GM12878 (cell line): ENCODE measurements around the gene NDE1. TPM values are rescaled to one million over a fixed set of nuclear protein-coding genes. Genes with fewer than 3 reads are reported as not detected.
"Not testable (repeated sequence)": the region's sequence is repeated elsewhere in the genome, so short reads cannot be mapped to it uniquely, and the experiment has no call there.

ENCODE experiments used
- ATAC-seq: fragments of 200-7000 bp; cut with Tn5 transposase; 3 replicates; pipeline ENCODE4 v1.9.1; 2020; ENCODE audit warnings: mild to moderate bottlenecking, moderate library complexity
- BruUV-seq: library from RNA; stranded (reverse); fragments of 400-500 nt; replicated peaks from 2 replicates; lab custom pipeline; 2021; lab: Mats Ljungman, UMichigan
- CTCF ChIA-PET: fragments of 300-600 bp; sonication (Branson Sonifier 250); formaldehyde crosslinking; extraction: SDS; loops from one replicate; lab custom pipeline; 2021; ENCODE audit warnings: inconsistent platforms; lab: Yijun Ruan, JAX
- POLR2A ChIA-PET: fragments of 350-600 bp; formaldehyde crosslinking; extraction: SDS; loops from one replicate; lab custom pipeline; 2021; ENCODE audit warnings: inconsistent platforms; lab: Charles Lee
- RAD21 ChIA-PET: fragments of 300-600 bp; sonication (Branson Sonifier 250); formaldehyde crosslinking; loops from one replicate; lab custom pipeline; 2023; ENCODE audit warnings: antibody characterized with exemption; ENCODE audit not compliant: unreplicated experiment; lab: Charles Lee
- SMC1A ChIA-PET: fragments of 300-600 bp; sonication (Branson Sonifier 250); formaldehyde crosslinking; loops from one replicate; lab custom pipeline; 2023; ENCODE audit not compliant: unreplicated experiment, uncharacterized antibody; lab: Charles Lee
- DNase-seq: peaks from one replicate; pipeline ENCODE4 v3.0.0-alpha.2; 2011; ENCODE audit warnings: low read depth, low spot score
- FAIRE-seq: peaks from 3 replicates; lab custom pipeline; 2011; peaks lifted over from hg19 to GRCh38; lab: Jason Lieb, UNC
- H2AFZ ChIP-seq: 2 replicates; pipeline ENCODE4 v1.6.0; 2011; ENCODE audit warnings: low read depth, low read length, control low read depth; ENCODE audit not compliant: control insufficient read depth
- H3K27ac ChIP-seq: 2 replicates; pipeline ENCODE4 v1.5.1; 2011; ENCODE audit warnings: control low read depth; ENCODE audit not compliant: control insufficient read depth, insufficient read depth
- H3K27me3 ChIP-seq, 2 experiments: replicated peaks in 1 of 2; 2 replicates each; pipeline versions ENCODE4 v1.6.0 to v1.6.1; 2011; ENCODE audit warnings: low read length in 1 of 2; ENCODE audit not compliant: control insufficient read depth in 2 of 2, insufficient read depth in 2 of 2
- H3K36me3 ChIP-seq, 2 experiments: 2 replicates each; pipeline ENCODE4 v1.5.1; 2011; ENCODE audit warnings: low read length in 1 of 2; ENCODE audit not compliant: control insufficient read depth in 2 of 2, insufficient read depth in 2 of 2
- H3K4me1 ChIP-seq: 2 replicates; pipeline ENCODE4 v1.6.1; 2011; ENCODE audit warnings: mild to moderate bottlenecking, low read length, moderate library complexity, mixed read lengths; ENCODE audit not compliant: control insufficient read depth, insufficient read depth
- H3K4me2 ChIP-seq: 2 replicates; pipeline ENCODE4 v1.6.0; 2011; ENCODE audit warnings: control low read depth; ENCODE audit not compliant: control insufficient read depth, insufficient read depth
- H3K4me3 ChIP-seq: fragments of 200-600 bp; sonication (generic); 2 replicates; pipeline ENCODE4 v1.5.1; 2016
- H3K79me2 ChIP-seq: 2 replicates; pipeline ENCODE4 v1.6.0; 2011; ENCODE audit warnings: low read length; ENCODE audit not compliant: control insufficient read depth, insufficient read depth
- H3K9ac ChIP-seq: 2 replicates; pipeline ENCODE4 v1.8.0; 2011; ENCODE audit warnings: low read length, control low read depth, mixed read lengths; ENCODE audit not compliant: control insufficient read depth, insufficient read depth
- H3K9me3 ChIP-seq: replicated peaks from 3 replicates; pipeline ENCODE4 v1.5.1; 2011; ENCODE audit warnings: mild to moderate bottlenecking, low read length; ENCODE audit not compliant: control insufficient read depth, insufficient read depth
- H4K20me1 ChIP-seq: 2 replicates; pipeline ENCODE4 v1.6.0; 2011; ENCODE audit not compliant: control insufficient read depth, insufficient read depth
- ASH2L ChIP-seq: fragments of 300-600, 200-600 bp; sonication (generic); IDR thresholded peaks from 2 replicates; pipeline ENCODE4 v1.6.1; 2017; ENCODE audit warnings: low read depth, mild to moderate bottlenecking, borderline replicate concordance
- BACH1 ChIP-seq: fragments of 450-650 bp; IDR thresholded peaks from 2 replicates; pipeline ENCODE4 v1.6.1; 2017; ENCODE audit warnings: mild to moderate bottlenecking, borderline replicate concordance
- CBFB ChIP-seq: IDR thresholded peaks from 2 replicates; pipeline ENCODE4 v1.6.1; 2016; ENCODE audit warnings: antibody characterized with exemption, low read depth
- EGR1 ChIP-seq, 2 experiments: IDR thresholded peaks; 1 replicate in 1 of 2; 2 replicates in 1 of 2; pipeline ENCODE4 v1.6.1; 2011 to 2012; ENCODE audit warnings: low read depth in 2 of 2, low read length in 2 of 2, borderline replicate concordance in 1 of 2, mild to moderate bottlenecking in 1 of 2, moderate library complexity in 1 of 2
- MXI1 ChIP-seq: fragments of 150-350 bp; IDR thresholded peaks from 2 replicates; pipeline ENCODE4 v1.6.1; 2011; ENCODE audit warnings: low read depth, mild to moderate bottlenecking, inconsistent platforms, low read length, improper control_type of control experiment
- SUPT20H ChIP-seq: IDR thresholded peaks from 2 replicates; pipeline ENCODE4 v1.6.1; 2011; ENCODE audit warnings: low read depth, mild to moderate bottlenecking, low read length, moderate library complexity, borderline replicate concordance; ENCODE audit not compliant: control insufficient read depth
- TBL1XR1 ChIP-seq: IDR thresholded peaks from 2 replicates; pipeline ENCODE4 v1.6.1; 2012; ENCODE audit warnings: low read depth, low read length, improper control_type of control experiment
- TCF12 ChIP-seq: IDR thresholded peaks from 2 replicates; pipeline ENCODE4 v1.6.1; 2011; ENCODE audit warnings: low read depth, mild to moderate bottlenecking, low read length
- WGBS: methylation state at CpG from one replicate; pipeline ENCODE4 v1.1.6; 2016; ENCODE audit warnings: low lambda C conversion rate; ENCODE audit not compliant: insufficient replicate concordance, insufficient coverage; ENCODE audit errors: missing lambda C conversion rate; 5-methylcytosine and 5-hydroxymethylcytosine counted together
- in situ Hi-C: fragments of 300-500 bp; cut with MboI; formaldehyde crosslinking; loops from 9 replicates; pipeline ENCODE4 v1.14.3; 2018; ENCODE audit warnings: mixed read lengths
- intact Hi-C: fragments of 100-400 bp; cut with micrococcal nuclease; formaldehyde crosslinking; loops from one replicate; pipeline ENCODE4 v1.14.2; 2022; ENCODE audit not compliant: unreplicated experiment
- polyA plus RNA-seq, 11 experiments: library from polyadenylated mRNA; depleted of rRNA in 4 of 11; unstranded in 6 of 11; stranded (reverse) in 5 of 11; fragments of >200 nt; fragmentation: Nextera tagmentation in 4 of 11; fragmentation: Illumina TruSeq in 1 of 11; extraction: Ambion mirVana in 4 of 11; extraction: Trizol in 1 of 11; gene quantifications; 1 replicate in 1 of 11; 2 replicates in 10 of 11; pipeline versions ENCODE4 v1.2.1 to v1.2.3, GENCODE V29; 2011 to 2016; ENCODE audit warnings: inconsistent platforms in 2 of 11, missing spikeins in 2 of 11, low read depth in 1 of 11
- total RNA-seq, 4 experiments: library from RNA; depleted of rRNA in 3 of 4; stranded (reverse); fragments of >200 nt in 3 of 4; fragmentation: Illumina TruSeq in 1 of 4; extraction: Trizol in 1 of 4; gene quantifications; 2 replicates each; pipeline versions ENCODE4 v1.2.1 to v1.2.3, GENCODE V29; 2013 to 2021
- TF ChIP-seq, protein P1 (sequence below): IDR thresholded peaks from 2 replicates; pipeline ENCODE4 v1.6.1; 2011; ENCODE audit warnings: borderline replicate concordance, low read depth, mild to moderate bottlenecking, moderate library complexity, low read length; ENCODE audit not compliant: insufficient read depth, poor library complexity, severe bottlenecking
- TF ChIP-seq, protein P2 (sequence below): fragments of 450-650 bp; formaldehyde crosslinking; IDR thresholded peaks from 2 replicates; pipeline ENCODE4 v1.4.0; 2022; ENCODE audit warnings: mild to moderate bottlenecking, moderate library complexity

Gene NDE1
- total and polyA plus RNA-seq, 10 of the 15 experiments (the other 5 are each of a cell fraction or from before 2014, with no cell fraction given) = 5.7 to 148 (median 87.8) TPM

DNA sequence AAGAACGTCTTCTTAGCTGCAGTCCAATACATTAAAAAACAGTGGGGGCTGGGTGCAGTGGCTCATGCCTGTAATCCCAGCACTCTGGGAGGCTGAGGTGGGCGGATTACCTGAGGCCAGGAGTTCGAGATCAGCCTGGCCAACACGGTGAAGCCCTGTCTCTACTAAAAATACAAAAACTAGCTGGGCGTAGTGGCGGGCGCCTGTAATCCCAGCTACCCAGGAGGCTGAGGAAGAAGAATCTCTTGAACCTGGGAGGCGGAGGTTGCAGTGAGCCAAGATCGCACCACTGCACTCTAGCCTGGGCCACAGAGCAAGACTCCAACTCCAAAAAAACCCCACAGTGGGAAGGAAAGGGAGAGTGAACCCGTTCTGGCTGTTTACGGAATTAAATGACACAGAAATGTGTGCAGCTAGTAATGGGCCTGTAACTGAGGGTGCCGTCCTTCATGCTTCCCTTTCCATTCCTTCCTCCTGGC, 42.8 kb upstream of the NDE1 start:
- in situ Hi-C loops, H3K9me3 ChIP-seq, H3K9ac ChIP-seq, H3K4me3 ChIP-seq, H3K27me3 ChIP-seq, H4K20me1 ChIP-seq, H3K4me2 ChIP-seq, ATAC-seq, H3K27ac ChIP-seq, BruUV-seq, H3K4me1 ChIP-seq, POLR2A ChIA-PET, FAIRE-seq, DNase-seq, RAD21 ChIA-PET, H2AFZ ChIP-seq, H3K79me2 ChIP-seq, intact Hi-C loops: not testable (repeated sequence)
- ChIA-PET CTCF (interaction anchor here (0.6 kb wide), 1 partner anchor 48 kb away, joined by 3 read pairs; no protein-coding TSS in a partner anchor), SMC1A (interaction anchor here (1.0 to 1.8 kb wide), 2 partner anchors 9 to 34 kb away, joined by 3 to 4 read pairs; no protein-coding TSS in a partner anchor)
- peaks cover 18 to 56% of the 10 kb centered on the region in 2 experiments for H3K36me3 ChIP-seq
- WGBS = 93% methylated on average over 10 of the region's 12 CpGs

DNA sequence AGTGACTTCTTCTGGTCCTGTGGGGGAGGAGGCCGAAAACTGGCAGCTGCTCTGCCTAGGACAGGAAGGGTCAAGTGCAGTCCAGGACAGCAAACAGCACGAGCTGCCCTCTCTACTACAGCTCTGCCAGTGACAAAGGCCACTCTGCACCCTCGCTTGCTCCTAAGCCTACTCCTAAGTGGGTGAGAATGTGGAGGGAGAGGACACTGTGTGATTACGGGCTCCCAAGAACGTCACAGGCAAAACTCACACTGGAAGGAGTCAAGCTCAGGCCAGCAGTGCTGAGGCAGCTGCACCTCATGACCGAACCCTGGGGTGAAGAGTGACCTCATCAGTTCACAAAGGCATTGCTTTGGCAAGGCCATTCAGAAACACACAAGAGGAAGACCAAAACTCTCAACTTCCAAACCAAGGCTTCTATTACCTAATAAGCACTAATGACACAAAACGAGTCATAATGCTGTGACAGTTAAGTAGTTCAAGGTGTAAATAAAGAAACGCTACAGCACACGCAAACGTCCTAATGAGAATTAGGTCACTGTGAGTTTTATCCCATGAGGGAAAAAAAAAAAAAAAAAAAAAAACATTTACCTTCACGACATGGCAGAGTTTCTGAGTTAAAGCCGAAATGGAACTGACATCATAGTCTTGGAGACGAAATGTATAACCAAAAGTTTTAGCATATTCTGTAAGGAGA, 42.2 kb upstream of the NDE1 start:
- ATAC-seq (no peak), FAIRE-seq (no peak), DNase-seq (no peak)
- H3K9me3 ChIP-seq = no peaks in the 10 kb centered on the region
- ChIA-PET SMC1A (interaction anchor here (1.0 to 1.8 kb wide), 2 partner anchors 8 to 34 kb away, joined by 3 to 4 read pairs; no protein-coding TSS in a partner anchor), RAD21 (interaction anchor here (0.7 kb wide), 1 partner anchor 13 kb away, joined by 3 read pairs; no protein-coding TSS in a partner anchor), CTCF (no interaction called here), POLR2A (no interaction called here)
- no peak overlapping the region for H3K27ac ChIP-seq
- no peaks in the 10 kb centered on the region for H3K27me3 ChIP-seq
- H3K4me2 ChIP-seq = no peak overlapping the region
- peaks cover 18 to 54% of the 10 kb centered on the region in 2 experiments for H3K36me3 ChIP-seq
- no peak overlapping the region for H3K4me3 ChIP-seq
- no peak overlapping the region for H2AFZ ChIP-seq
- no peak overlapping the region for H3K9ac ChIP-seq
- H3K4me1 ChIP-seq = no peaks in the 10 kb centered on the region
- intact Hi-C loops (no loop called here), in situ Hi-C loops (no loop called here)
- no peaks in the 10 kb centered on the region for H4K20me1 ChIP-seq
- H3K79me2 ChIP-seq = no peaks in the 10 kb centered on the region
- 94% methylated on average over 13 of the region's 13 CpGs for WGBS
- BruUV-seq = no TSS peak
- no peak for TF ChIP-seq TBL1XR1
- no peak for TF ChIP-seq EGR1 (IDR thresholded peaks at IDR 0.05; ENCODE audit: borderline replicate concordance in 1 of 2, low read depth in 2 of 2, low read length in 2 of 2)
- no peak for TF ChIP-seq BACH1
- TF ChIP-seq, protein P1, sequence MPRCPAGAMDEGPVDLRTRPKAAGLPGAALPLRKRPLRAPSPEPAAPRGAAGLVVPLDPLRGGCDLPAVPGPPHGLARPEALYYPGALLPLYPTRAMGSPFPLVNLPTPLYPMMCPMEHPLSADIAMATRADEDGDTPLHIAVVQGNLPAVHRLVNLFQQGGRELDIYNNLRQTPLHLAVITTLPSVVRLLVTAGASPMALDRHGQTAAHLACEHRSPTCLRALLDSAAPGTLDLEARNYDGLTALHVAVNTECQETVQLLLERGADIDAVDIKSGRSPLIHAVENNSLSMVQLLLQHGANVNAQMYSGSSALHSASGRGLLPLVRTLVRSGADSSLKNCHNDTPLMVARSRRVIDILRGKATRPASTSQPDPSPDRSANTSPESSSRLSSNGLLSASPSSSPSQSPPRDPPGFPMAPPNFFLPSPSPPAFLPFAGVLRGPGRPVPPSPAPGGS = no peak
- TF ChIP-seq ASH2L = no peak
- no peak for TF ChIP-seq SUPT20H
- no peak for TF ChIP-seq TCF12
- TF ChIP-seq, protein P2, sequence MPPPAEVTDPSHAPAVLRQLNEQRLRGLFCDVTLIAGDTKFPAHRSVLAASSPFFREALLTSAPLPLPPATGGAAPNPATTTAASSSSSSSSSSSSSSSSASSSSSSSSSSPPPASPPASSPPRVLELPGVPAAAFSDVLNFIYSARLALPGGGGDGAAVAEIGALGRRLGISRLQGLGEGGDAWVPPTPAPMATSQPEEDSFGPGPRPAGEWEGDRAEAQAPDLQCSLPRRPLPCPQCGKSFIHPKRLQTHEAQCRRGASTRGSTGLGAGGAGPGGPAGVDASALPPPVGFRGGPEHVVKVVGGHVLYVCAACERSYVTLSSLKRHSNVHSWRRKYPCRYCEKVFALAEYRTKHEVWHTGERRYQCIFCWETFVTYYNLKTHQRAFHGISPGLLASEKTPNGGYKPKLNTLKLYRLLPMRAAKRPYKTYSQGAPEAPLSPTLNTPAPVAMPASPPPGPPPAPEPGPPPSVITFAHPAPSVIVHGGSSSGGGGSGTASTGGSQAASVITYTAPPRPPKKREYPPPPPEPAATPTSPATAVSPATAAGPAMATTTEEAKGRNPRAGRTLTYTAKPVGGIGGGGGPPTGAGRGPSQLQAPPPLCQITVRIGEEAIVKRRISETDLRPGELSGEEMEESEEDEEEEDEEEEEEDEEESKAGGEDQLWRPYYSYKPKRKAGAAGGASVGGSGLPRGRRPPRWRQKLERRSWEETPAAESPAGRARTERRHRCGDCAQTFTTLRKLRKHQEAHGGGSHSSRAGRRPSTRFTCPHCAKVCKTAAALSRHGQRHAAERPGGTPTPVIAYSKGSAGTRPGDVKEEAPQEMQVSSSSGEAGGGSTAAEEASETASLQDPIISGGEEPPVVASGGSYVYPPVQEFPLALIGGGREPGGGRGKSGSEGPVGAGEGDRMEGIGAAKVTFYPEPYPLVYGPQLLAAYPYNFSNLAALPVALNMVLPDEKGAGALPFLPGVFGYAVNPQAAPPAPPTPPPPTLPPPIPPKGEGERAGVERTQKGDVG (CRISPR knock-in tag) = no peak
- TF ChIP-seq MXI1 = no peak
- no peak for TF ChIP-seq CBFB
